H1 (cell line): ENCODE results near the gene FABP6.

ENCODE experiments used
- BRCA1 ChIP-seq: IDR thresholded peaks from 2 replicates; pipeline ENCODE4 v1.6.1; 2012; ENCODE audit warnings: low read depth, low read length, improper control_type of control experiment
- CEBPB ChIP-seq: IDR thresholded peaks from 2 replicates; pipeline ENCODE4 v1.6.1; 2012; ENCODE audit warnings: low read depth, low read length
- CTCF ChIP-seq, 3 experiments: IDR thresholded peaks; 1 replicate in 2 of 3; 2 replicates in 1 of 3; pipeline versions ENCODE4 v1.5.1 to v1.6.1; 2011; ENCODE audit warnings: low read length in 3 of 3, mild to moderate bottlenecking in 3 of 3, inconsistent platforms in 2 of 3, low read depth in 1 of 3, moderate library complexity in 1 of 3; ENCODE audit not compliant: insufficient read depth in 1 of 3; ENCODE audit errors: control extremely low read depth in 1 of 3
- EP300 ChIP-seq, 2 experiments: IDR thresholded peaks; 1 replicate in 1 of 2; 2 replicates in 1 of 2; pipeline ENCODE4 v1.6.1; 2011 to 2012; ENCODE audit warnings: low read depth in 2 of 2, low read length in 2 of 2, mild to moderate bottlenecking in 2 of 2, borderline replicate concordance in 1 of 2, inconsistent platforms in 1 of 2, moderate library complexity in 1 of 2
- EZH2 ChIP-seq: fragments of 200-600 bp; sonication (generic); IDR thresholded peaks from 2 replicates; pipeline ENCODE4 v1.7.1; 2012; ENCODE audit warnings: low read depth, mild to moderate bottlenecking, moderate library complexity, low read length, inconsistent platforms; ENCODE audit not compliant: severe bottlenecking
- HDAC2 ChIP-seq, 2 experiments: fragments of 300-600 bp in 1 of 2; sonication (generic) in 1 of 2; IDR thresholded peaks; 2 replicates each; pipeline ENCODE4 v1.6.1; 2011 to 2012; ENCODE audit warnings: low read depth in 2 of 2, low read length in 2 of 2, mild to moderate bottlenecking in 2 of 2, moderate library complexity in 2 of 2, borderline replicate concordance in 1 of 2, inconsistent platforms in 1 of 2
- JUND ChIP-seq: IDR thresholded peaks from 2 replicates; pipeline ENCODE4 v1.6.1; 2011; ENCODE audit warnings: mild to moderate bottlenecking, improper control_type of control experiment, low read length
- MAFK ChIP-seq: IDR thresholded peaks from 2 replicates; pipeline ENCODE4 v1.6.1; 2012; ENCODE audit warnings: low read depth, mild to moderate bottlenecking, improper control_type of control experiment, low read length
- POLR2A ChIP-seq, 2 experiments: IDR thresholded peaks; 1 replicate in 1 of 2; 2 replicates in 1 of 2; pipeline ENCODE4 v1.6.1; 2011; ENCODE audit warnings: low read depth in 2 of 2, low read length in 2 of 2, mild to moderate bottlenecking in 2 of 2; ENCODE audit errors: control extremely low read depth in 1 of 2
- POLR2AphosphoS5 ChIP-seq: IDR thresholded peaks from 2 replicates; pipeline ENCODE4 v1.6.1; 2011; ENCODE audit warnings: low read depth, low read length
- RFX5 ChIP-seq: IDR thresholded peaks from 2 replicates; pipeline ENCODE4 v1.6.1; 2011; ENCODE audit warnings: low read depth, low read length, improper control_type of control experiment, borderline replicate concordance
- SP4 ChIP-seq: IDR thresholded peaks from 2 replicates; pipeline ENCODE4 v1.6.1; 2012; ENCODE audit warnings: low read length, inconsistent platforms
- SRF ChIP-seq: IDR thresholded peaks from 2 replicates; pipeline ENCODE4 v1.6.1; 2011; ENCODE audit warnings: mild to moderate bottlenecking, low read depth, low read length, moderate library complexity
- TAF1 ChIP-seq: IDR thresholded peaks from 2 replicates; pipeline ENCODE4 v1.6.1; 2011; ENCODE audit warnings: mild to moderate bottlenecking, low read depth, low read length

GRCh38 chr5:160251406-160252155, 22.3 kb downstream of the FABP6 start:
- TF ChIP-seq CTCF (IDR thresholded peaks at IDR 0.05; ENCODE audit: control extremely low read depth in 1 of 3, insufficient read depth in 1 of 3, low read depth in 1 of 3, low read length in 3 of 3) (no peak), JUND (no peak), BRCA1 (no peak), POLR2AphosphoS5 (no peak), POLR2A (IDR thresholded peaks at IDR 0.05; ENCODE audit: control extremely low read depth in 1 of 2, low read depth in 2 of 2, low read length in 2 of 2) (no peak), TAF1 (no peak), MAFK (no peak), CEBPB (no peak), HDAC2 (IDR thresholded peaks at IDR 0.05; ENCODE audit: borderline replicate concordance in 1 of 2, low read depth in 2 of 2, low read length in 2 of 2) (no peak), SP4 (no peak), EP300 (IDR thresholded peaks at IDR 0.05; ENCODE audit: borderline replicate concordance in 1 of 2, low read depth in 2 of 2, low read length in 2 of 2) (no peak), SRF (no peak), EZH2 (no peak), RFX5 (no peak)
